SJSA1 (cell line): ENCODE data around the gene WDR72. TPM values are rescaled to one million over a fixed set of nuclear protein-coding genes. Genes with fewer than 3 reads are reported as not detected.

ENCODE experiments used
- DNase-seq, 2 experiments: peaks; one replicate each; pipeline ENCODE4 v3.0.0-alpha.2; 2015 to 2020; ENCODE audit warnings: low spot score in 2 of 2, low read depth in 1 of 2
- H3K27ac ChIP-seq: fragments of 250-450 bp; sonication (Bioruptor Pico); 2 replicates; pipeline ENCODE4 v1.5.1; 2020; ENCODE audit warnings: mild to moderate bottlenecking, moderate library complexity
- H3K27me3 ChIP-seq: fragments of 250-450 bp; sonication (Bioruptor Pico); replicated peaks from 2 replicates; pipeline ENCODE4 v1.5.1; 2020; ENCODE audit warnings: mild to moderate bottlenecking, moderate library complexity
- H3K36me3 ChIP-seq: fragments of 250-450 bp; sonication (Bioruptor Pico); 2 replicates; pipeline ENCODE4 v1.5.1; 2020; ENCODE audit warnings: mild to moderate bottlenecking
- H3K4me1 ChIP-seq: fragments of 250-450 bp; sonication (Bioruptor Pico); replicated peaks from 2 replicates; pipeline ENCODE4 v1.6.1; 2021; ENCODE audit warnings: mild to moderate bottlenecking
- H3K4me3 ChIP-seq: fragments of 250-450 bp; sonication (Bioruptor Pico); 2 replicates; pipeline ENCODE4 v1.5.1; 2020; ENCODE audit warnings: mild to moderate bottlenecking
- H3K9me3 ChIP-seq: fragments of 250-450 bp; sonication (Bioruptor Pico); replicated peaks from 2 replicates; pipeline ENCODE4 v1.5.1; 2020; ENCODE audit warnings: mild to moderate bottlenecking
- total RNA-seq: library from RNA; depleted of rRNA; stranded (reverse); fragments of >200 nt; shearing (Covaris generic); gene quantifications from 2 replicates; pipeline ENCODE4 v1.2.3, GENCODE V29; 2014

Gene WDR72
- total RNA-seq, 1 experiment from 2014 or later, result not detected

DNA sequence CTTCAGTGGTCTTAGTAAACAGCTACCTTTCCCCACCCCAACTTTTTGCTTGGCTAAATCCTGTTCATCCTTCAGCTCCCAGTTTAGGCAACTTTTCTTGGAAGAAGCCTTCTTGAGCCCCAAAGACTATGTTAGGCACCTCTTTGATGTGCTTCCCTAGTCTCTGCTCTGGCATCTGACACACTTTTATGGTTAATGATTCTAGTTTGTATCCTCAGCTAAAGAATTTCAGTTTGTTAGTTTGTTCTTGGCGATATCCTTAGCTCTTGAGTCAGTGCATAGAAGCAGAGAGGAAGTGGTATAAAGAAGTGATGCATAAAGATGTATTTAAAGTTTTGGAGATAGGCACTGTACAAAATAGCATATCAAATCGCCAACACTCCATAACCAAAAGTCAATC, 168.4 kb downstream of the WDR72 start:
- Histone ChIP-seq H3K27ac (no peak overlapping the region), H3K9me3 (no peaks in the 10 kb centered on the region), H3K36me3 (no peaks in the 10 kb centered on the region), H3K27me3 (no peaks in the 10 kb centered on the region), H3K4me3 (no peak overlapping the region), H3K4me1 (no peaks in the 10 kb centered on the region)
- no peak for DNase-seq

DNA sequence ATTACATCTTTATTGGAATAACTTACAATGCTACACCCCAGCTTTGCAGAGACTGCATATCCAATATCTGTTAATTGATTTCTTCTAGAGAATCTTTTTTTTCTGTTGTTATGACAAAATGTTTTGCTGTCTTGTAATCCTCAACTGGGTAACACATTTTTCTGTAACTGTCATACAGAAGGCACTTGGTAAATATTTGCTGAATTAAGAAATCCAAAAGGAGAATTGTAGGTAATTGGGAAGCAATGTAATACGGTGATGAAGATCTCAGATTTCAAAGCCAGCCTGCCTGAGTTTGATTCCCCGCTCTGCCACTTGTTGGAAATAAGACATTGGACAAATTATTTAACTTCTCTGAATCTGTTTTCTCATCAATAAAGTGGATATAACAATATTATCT, 169.1 kb downstream of the WDR72 start:
- no peak for DNase-seq

DNA sequence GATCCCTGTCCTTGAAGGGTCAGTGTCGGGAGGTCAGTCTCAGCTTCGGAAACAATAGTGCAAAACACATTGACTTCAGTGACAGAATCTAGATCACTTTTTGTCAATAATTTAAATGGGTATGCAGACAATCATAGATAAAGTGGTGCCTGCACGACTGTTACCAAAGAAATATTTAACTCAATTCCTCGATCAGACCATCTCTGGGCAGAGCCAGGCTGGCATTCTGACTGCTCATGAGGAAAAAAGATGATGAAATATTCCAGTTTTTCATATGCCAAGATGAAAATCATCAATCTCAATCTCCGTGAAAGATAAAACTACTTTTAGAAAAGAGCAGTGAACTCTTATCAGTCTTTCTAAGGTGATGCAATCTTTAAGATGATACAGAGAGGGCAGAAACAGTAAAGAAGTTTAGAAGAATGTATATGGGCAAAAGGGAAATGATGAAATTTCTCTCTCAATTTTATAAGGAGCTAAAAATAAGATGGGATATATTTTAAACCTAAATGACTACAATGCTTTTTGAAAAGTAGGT, 169.9 kb downstream of the WDR72 start:
- Histone ChIP-seq H3K4me3 (no peak overlapping the region), H3K4me1 (no peaks in the 10 kb centered on the region), H3K9me3 (no peaks in the 10 kb centered on the region), H3K36me3 (no peaks in the 10 kb centered on the region), H3K27me3 (no peaks in the 10 kb centered on the region), H3K27ac (no peak overlapping the region)
- DNase-seq, result no peak

More for the DNA sequence above, 169.1 kb downstream of the WDR72 start:
- Histone ChIP-seq H3K4me3 (no peak overlapping the region), H3K9me3 (no peaks in the 10 kb centered on the region), H3K27ac (no peak overlapping the region), H3K27me3 (no peaks in the 10 kb centered on the region), H3K4me1 (no peaks in the 10 kb centered on the region), H3K36me3 (no peaks in the 10 kb centered on the region)

DNA sequence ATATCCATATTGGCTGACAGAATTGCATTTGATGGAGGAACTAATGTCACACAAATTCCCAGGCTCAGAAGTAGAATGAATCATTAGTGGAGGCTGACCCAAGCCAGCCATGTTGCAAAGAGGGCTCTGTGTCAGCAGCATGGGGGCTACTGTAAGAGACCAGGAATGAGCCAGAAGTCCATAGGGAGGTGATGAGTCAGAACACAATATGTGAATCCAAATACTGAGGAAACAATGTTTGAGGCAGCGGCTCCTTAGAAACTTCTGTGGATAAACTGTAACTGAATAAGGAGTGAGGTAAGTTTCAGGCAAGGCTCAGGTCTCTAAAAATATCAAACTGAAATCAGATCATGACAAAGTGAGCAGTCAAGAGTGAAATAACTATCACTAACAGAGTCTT, 170.7 kb downstream of the WDR72 start:
- H3K36me3 ChIP-seq, result no peaks in the 10 kb centered on the region
- H3K4me3 ChIP-seq, result no peak overlapping the region
- H3K9me3 ChIP-seq, result no peaks in the 10 kb centered on the region
- no peaks in the 10 kb centered on the region for H3K4me1 ChIP-seq
- no peak for DNase-seq
- no peak overlapping the region for H3K27ac ChIP-seq
- H3K27me3 ChIP-seq, result no peaks in the 10 kb centered on the region

DNA sequence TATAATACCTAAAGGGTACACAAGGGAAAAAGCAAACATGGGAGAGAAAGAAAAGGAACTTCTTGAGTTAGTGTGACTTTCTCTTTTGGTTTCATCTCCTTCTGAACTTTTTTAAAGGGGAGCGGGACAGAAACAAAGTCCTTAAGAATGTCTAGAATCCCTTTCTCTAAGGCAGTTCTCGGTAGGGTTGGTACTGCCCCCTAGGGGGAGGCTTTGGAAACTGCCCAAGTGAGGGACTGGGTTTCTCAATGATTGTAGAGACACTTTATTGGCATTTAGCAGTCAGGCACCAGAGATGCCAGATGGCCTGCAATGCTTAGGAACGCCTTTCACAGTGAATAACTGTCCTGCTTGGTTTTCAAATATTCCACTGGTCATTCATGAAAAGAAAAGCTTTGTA, 172.7 kb downstream of the WDR72 start:
- no peak overlapping the region for H3K4me3 ChIP-seq
- DNase-seq, result no peak
- H3K36me3 ChIP-seq, result no peaks in the 10 kb centered on the region
- no peaks in the 10 kb centered on the region for H3K27me3 ChIP-seq
- no peaks in the 10 kb centered on the region for H3K9me3 ChIP-seq
- no peak overlapping the region for H3K27ac ChIP-seq
- H3K4me1 ChIP-seq, result no peaks in the 10 kb centered on the region

DNA sequence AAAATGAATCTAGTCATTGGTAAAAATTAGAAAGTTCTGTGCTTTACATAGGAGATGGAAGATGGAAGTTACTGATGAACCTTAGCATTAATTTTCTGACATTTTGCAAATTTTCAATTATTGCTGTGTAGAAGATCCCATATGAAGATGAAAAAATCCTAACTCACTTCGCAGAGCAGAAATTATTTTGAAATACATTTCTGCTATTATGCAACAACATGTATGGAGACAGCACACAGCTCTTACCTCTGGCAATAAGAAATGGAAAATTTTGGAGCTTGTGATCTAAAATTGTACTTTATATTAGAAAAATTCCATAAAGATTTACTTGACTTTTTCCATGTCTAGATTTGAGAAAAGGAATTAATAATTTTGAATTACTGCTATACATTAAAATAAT, 177.9 kb downstream of the WDR72 start:
- H3K9me3 ChIP-seq, result no peaks in the 10 kb centered on the region
- no peak overlapping the region for H3K27ac ChIP-seq
- H3K4me1 ChIP-seq, result no peaks in the 10 kb centered on the region
- H3K27me3 ChIP-seq, result no peaks in the 10 kb centered on the region
- no peaks in the 10 kb centered on the region for H3K36me3 ChIP-seq
- no peak overlapping the region for H3K4me3 ChIP-seq
- no peak for DNase-seq

DNA sequence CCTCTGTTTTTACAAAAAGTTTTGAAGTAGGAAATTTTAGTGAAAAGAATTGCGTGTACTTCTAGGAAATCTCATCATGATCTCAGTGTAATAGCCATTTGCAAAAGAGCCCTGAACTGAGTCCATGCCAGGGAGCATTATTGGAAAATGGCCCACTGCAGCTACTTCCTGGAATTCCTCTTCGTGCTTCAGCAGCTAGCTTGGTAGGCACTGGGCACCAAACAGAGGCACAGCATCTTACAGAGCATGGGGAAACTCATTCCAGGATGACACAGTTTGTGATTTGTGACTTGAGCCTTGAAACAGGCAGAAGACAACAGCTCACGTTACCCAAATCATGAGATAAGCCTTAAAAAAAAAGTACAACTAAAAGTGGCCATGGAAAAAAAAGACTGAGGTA, 179.1 kb downstream of the WDR72 start:
- Histone ChIP-seq H3K4me3 (no peak overlapping the region), H3K36me3 (no peaks in the 10 kb centered on the region), H3K27ac (no peak overlapping the region), H3K27me3 (no peaks in the 10 kb centered on the region), H3K9me3 (no peaks in the 10 kb centered on the region), H3K4me1 (no peaks in the 10 kb centered on the region)
- no peak for DNase-seq

DNA sequence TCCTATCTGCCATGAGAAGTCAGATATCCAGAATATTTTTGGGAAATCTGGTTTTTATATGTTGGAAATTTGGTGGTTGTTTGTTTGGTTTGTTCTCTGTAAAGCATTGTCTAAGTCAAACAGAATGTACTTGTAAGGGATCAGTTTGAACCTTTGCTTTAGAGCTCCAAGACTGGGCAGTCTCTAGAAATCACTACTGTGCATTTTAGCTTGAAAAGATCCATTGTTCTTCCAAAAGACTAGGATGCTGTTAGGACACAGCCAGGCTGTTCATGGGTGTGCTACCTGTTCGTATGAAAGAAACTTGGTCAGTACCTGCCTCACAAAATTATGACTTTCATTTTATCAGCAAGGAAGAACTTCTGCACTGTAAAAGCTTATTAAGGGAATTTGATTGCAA, 182.6 kb downstream of the WDR72 start:
- Histone ChIP-seq H3K27ac (no peak overlapping the region), H3K4me3 (no peak overlapping the region), H3K4me1 (no peaks in the 10 kb centered on the region), H3K27me3 (no peaks in the 10 kb centered on the region), H3K36me3 (no peaks in the 10 kb centered on the region), H3K9me3 (no peaks in the 10 kb centered on the region)
- no peak for DNase-seq

DNA sequence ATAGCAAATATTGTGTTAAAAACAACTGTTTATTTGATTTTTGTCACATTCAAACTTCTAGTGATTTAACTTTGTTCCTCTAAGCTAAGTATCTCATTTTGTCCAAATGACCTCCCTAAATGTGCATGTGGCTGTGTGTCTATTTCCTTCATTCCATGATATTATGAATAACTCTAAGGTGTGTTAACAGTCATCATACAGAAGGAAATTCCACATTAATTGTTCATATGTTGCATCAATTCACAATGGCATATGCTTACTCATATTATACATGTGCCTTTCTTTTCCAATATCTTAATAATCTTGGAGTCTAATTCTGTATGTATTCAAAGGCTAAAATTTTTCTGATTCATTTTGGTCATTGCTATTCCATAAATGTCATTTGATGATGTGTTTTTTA, 186.4 kb downstream of the WDR72 start:
- Histone ChIP-seq H3K27me3 (no peaks in the 10 kb centered on the region), H3K27ac (no peak overlapping the region), H3K4me3 (no peak overlapping the region), H3K4me1 (no peaks in the 10 kb centered on the region), H3K9me3 (no peaks in the 10 kb centered on the region), H3K36me3 (no peaks in the 10 kb centered on the region)
- DNase-seq, result no peak

DNA sequence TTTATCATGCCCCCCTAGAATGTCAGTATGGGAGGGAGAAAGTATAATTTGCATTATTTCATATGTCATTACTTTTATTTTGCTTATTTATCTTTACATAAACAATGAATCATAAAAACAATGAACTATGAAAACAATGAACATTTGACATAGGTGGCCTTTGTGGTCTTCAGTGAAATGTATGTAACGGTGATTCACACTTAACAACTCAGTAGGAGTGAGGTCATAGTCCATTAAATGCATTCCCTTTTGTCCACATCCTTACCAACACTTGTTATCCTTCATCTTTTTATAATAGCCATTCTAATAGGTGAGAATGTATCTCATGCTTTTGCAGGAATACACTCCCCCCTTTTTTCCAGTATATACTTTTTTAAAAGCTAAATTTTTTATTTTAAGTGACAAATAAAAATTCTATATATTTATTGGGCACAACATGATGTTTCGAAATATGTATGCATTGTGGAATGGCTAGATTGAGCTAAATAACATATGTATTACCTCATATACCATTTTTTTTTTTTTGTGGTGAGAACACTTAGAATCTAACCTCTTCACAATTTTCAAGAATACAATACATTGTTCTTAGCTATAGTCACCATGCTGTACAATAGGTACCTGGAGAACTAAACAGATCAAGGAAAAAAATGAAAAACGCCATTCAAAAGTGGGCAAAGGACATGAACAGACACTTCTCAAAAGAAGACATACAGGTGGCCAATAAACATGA, 189.5 kb downstream of the WDR72 start:
- H3K36me3 ChIP-seq, result no peaks in the 10 kb centered on the region
- no peak for DNase-seq

DNA sequence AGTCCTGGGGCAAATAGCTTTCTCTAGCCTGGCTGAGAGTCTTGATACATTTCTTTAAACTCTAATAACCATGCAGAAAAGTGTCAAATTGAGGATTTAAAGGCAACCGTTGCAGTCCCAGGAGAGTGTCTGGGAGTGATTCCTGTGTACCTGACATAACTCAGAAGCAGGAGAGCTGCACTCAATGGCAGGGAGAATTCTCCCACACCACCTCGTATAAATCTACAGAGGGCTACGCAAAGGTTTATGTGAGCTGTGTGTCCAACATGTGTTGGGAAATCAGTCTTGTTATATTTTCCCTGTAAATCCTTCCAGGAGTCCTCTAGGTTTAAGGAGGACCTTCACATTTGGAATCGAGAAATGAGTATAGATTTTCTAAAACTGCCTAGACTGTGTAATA, 192.6 kb downstream of the WDR72 start:
- no peak overlapping the region for H3K27ac ChIP-seq
- no peak for DNase-seq
- no peaks in the 10 kb centered on the region for H3K9me3 ChIP-seq
- H3K4me1 ChIP-seq, result no peaks in the 10 kb centered on the region
- H3K4me3 ChIP-seq, result no peak overlapping the region
- no peaks in the 10 kb centered on the region for H3K27me3 ChIP-seq
- H3K36me3 ChIP-seq, result no peaks in the 10 kb centered on the region

More for the DNA sequence above, 189.5 kb downstream of the WDR72 start:
- Histone ChIP-seq H3K27me3 (no peaks in the 10 kb centered on the region), H3K4me1 (no peaks in the 10 kb centered on the region), H3K27ac (no peak overlapping the region), H3K4me3 (no peak overlapping the region), H3K9me3 (no peaks in the 10 kb centered on the region)

DNA sequence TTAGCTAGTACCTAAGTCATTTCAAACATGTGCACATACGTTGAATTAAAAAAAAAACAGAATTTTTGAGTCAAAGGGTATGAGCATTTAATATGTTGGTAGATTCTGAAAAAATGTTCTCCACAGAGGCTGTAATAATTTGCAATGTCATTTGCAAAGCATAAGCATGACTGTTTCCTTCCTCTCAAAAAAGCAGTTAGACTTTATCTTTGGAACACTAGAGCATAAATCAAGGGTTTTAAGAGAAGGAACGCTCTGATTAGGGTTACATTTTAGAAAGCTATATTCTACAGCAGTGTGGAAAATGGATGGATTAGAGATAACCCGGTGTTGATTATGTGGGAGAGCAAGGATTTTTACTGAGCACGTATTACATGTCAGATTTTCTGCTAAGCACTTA, 193.7 kb downstream of the WDR72 start:
- H3K27ac ChIP-seq, result no peak overlapping the region
- no peaks in the 10 kb centered on the region for H3K9me3 ChIP-seq
- no peaks in the 10 kb centered on the region for H3K27me3 ChIP-seq

DNA sequence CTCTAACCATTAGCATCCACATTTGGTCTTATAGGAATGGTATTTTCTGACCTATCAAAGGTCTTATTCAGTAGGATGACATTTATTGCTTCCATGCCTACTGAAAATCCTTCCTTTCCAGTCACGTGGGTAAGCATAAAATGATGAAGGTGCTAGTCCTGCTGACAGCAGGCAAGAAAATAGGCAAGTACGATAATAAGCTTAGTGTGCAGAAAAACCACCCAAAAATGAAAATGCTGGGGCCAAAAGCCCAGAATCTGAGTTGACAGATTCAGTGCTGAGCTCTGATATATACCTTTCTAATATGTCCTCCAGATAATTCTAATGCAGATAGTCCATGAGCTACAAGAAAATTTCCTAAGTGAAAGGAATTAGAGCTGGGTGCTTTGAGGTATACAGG, 194.8 kb downstream of the WDR72 start:
- DNase-seq, result no peak
- Histone ChIP-seq H3K4me3 (no peak overlapping the region), H3K36me3 (no peaks in the 10 kb centered on the region), H3K27ac (no peak overlapping the region), H3K9me3 (no peaks in the 10 kb centered on the region), H3K4me1 (no peaks in the 10 kb centered on the region), H3K27me3 (no peaks in the 10 kb centered on the region)

More for the DNA sequence above, 193.7 kb downstream of the WDR72 start:
- DNase-seq, result no peak
- Histone ChIP-seq H3K4me3 (no peak overlapping the region), H3K36me3 (no peaks in the 10 kb centered on the region), H3K4me1 (no peaks in the 10 kb centered on the region)

DNA sequence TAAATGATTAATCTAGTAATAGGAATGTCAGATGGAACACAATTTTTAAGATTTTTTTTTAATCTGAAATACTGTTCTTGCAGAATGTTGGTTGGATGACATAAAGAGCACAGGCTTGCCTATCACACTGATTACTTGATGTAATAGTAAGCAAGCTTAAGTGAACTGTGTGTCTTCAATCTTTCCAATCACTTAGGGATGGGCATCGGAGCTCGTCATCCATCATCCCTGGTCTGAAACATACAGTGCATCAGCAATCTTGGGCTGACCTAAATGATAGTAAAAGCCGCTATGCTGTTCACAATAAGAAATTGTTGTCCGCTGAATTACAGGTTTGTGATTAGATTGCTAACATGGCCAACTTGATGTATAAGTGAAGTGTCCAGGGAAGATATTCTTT, 195.8 kb downstream of the WDR72 start:
- no peaks in the 10 kb centered on the region for H3K9me3 ChIP-seq
- no peaks in the 10 kb centered on the region for H3K4me1 ChIP-seq
- no peaks in the 10 kb centered on the region for H3K27me3 ChIP-seq
- no peak overlapping the region for H3K4me3 ChIP-seq
- H3K36me3 ChIP-seq, result no peaks in the 10 kb centered on the region
- no peak for DNase-seq
- no peak overlapping the region for H3K27ac ChIP-seq
